COLO668 (cell line): Measurements from ENCODE around the gene DNAH6.
"Not testable (repeated sequence)": the region's sequence is repeated elsewhere in the genome, so short reads cannot be mapped to it uniquely, and the experiment has no call there.

Experiments used
- DNase-seq: peaks from one replicate; lab custom pipeline; 2025; ENCODE audit not compliant: unreplicated experiment; lab: John Stamatoyannopoulos, UW

Gene DNAH6, protein sequence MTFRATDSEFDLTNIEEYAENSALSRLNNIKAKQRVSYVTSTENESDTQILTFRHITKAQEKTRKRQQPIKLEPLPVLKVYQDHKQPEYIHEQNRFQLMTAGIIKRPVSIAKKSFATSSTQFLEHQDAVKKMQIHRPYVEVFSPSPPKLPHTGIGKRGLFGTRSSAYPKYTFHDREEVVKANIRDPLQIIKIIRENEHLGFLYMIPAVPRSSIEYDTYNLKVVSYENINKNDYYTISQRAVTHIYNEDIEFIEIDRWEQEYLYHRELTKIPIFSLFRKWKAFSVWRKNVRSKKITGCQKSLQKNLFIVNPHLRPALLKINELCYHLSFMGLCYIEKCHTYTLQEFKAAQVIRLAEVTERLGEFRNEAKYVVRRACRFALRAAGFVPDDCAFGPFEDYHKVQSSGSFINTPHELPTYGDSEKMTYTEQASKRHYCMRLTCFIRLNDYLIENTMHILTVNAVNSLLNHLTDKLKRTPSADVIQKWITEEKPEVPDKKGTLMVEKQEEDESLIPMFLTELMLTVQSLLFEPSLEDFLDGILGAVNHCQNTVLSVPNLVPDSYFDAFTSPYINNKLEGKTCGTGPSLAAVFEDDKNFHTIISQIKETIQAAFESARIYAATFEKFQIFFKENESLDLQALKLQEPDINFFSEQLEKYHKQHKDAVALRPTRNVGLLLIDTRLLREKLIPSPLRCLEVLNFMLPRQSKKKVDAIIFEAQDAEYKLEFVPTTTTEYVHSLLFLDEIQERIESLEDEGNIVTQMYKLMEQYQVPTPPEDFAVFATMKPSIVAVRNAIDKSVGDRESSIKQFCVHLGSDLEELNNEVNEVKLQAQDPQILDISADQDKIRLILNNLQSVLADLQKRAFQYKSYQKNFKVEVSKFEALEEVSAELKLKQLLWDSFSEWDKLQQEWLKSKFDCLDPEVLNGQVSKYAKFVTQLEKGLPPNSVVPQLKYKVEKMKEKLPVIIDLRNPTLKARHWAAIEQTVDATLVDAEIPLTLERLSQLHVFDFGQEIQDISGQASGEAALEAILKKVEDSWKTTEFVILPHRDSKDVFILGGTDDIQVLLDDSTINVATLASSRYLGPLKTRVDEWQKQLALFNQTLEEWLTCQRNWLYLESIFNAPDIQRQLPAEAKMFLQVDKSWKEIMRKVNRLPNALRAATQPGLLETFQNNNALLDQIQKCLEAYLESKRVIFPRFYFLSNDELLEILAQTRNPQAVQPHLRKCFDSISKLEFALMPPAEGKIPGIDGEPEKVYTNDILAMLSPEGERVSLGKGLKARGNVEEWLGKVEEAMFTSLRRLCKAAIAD (N-terminal part only)

DNA sequence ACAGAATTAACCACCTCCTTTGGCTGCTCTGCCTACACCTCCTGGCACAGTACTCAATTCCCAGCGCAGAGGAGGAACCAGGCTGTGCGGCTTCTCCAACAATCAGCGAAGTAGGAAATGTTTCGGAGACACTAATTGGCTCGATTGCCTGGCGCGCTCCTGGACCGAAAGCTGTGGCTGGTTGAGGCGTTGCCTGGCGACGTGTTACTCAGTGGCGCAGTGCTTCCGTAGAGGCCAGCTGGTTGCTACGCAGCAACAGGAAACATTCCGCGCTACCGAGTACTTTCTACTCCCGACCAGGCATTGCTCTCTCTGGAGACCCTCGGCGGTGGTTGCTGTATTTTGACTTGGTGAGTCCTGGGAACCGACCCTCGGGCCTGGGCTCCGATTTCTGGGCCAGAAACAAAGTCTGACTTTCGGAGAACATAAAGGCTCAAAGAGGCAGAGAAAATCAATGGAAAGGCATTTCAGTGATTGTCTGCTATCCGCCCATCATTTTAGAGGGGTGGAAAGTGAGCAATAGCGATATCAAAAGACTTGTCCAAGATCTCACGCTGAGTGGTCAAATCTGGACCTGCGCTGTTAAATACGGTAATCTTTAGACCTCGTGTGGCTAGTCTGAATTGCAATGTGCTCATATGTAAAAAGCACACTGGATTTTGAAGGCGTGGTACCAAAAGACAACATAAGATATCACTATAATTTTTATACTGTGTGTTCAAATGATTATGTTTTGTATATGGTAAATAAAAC is at the start of gene DNAH6:
Gene DNAH6, plus strand, starts transcription at position 265 of the 753 bp plus-strand sequence. CDS start 1,329 bp downstream, outside the sequence.
- peak; percentile 91 for DNase-seq

DNA sequence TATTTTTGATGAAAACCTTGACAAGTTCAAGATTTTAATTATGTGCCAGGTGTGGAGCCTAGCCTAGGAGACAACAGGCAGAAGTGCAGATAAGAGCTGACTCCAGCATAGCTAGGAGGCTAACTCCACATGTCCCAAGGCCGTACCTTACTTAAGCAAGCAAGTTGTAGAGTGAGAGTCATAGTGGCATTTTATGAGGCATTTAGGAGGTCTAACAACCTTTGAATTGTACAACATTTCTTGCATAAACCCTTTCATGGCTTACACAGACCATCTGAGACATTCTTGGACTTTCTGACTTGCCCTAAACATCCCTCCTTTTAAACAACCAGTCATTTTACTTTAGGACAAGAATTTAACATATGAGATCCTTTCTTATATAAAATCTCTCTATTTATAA is 48.9 kb upstream of the DNAH6 start:
- DNase-seq: no peak

DNA sequence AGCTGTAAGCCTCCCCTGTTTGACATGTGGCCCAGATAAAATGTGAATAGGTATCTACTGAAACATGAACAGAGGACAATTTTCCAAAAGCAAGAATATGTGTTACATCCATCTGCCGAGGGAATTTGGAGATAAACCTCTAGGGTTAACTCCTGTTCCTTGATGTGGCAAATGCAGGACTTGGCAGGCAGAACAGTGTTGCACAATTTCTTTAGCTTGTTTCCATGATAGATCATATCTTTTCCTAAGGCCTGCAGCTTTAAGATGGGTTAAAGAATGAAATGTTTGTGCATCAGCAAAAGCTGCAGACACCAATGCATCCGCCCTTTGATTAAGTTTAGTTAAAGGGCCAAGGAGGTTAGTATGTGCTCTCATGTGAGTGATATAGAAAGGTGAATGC is 43.9 kb upstream of the DNAH6 start:
- not testable (repeated sequence) for DNase-seq

DNA sequence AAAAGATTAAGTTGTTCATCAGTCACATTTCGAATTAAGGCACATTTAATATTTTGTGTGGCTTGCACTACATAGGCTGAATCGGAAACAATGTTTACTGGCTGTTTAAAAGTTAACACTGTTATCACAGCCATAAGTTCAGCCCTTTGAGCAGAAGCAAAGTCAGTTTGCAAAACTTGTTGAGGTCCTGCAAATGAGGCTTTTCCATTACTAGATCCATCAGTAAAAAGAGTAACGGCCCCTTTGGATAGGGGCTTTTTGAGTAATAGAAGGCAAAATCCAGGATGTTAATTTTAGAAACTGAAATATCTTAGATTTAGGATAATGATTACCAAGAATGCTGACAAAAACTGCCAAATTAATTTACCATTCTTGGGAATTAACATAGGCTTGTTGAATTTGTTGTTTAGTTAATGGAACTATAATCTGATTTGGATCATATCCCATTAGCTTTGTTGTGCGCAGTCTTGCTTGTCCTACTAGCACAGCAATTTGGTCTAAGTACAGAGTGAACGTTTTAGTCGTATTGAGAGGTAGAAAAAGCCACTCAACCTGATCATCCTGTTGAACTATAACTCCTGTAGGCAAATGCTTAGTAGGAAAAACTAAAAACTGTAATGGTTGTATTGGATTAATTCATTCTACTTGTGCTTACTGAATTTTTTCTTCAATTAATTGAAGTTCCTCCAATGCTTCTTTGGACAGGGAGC is 43.3 kb upstream of the DNAH6 start:
- DNase-seq: no peak

DNA sequence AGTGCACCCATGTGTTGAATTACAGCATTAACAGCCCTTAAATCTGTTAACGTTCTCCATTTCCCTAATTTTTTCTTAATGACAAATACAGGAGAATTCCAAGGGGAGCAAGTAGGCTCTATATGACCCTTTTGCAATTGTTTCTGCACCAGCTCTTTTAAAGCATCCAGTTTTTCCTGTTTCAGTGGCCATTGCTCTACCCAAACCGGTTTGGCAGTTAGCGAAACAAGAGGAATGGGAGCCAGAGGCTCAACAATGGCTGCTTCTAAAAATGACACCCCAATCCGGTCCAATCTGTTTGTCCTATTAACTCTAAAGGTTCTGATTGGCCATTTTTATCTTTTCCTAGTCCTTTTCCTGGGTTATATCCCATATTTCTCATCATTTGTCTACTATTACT is 42.1 kb upstream of the DNAH6 start:
- no peak for DNase-seq

DNA sequence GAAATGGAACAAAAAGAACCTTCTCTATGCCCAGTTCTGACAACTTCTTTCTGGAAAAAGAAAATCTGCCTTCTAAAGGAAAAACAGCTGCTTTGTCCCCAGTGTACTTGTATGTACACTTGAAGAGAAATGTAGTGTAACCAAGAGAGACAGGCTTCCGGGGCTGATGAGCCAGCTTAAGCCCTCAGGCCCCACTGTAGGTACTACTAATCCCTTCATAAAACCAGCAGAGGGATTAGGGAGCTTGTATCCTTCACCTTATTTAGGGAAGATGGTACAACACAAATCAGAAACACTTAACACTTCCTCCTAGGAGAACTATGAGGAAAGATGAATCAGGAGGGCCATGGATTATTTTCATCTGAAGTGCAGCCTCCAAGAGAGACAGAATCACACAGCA is 38.4 kb upstream of the DNAH6 start:
- DNase-seq: no peak

DNA sequence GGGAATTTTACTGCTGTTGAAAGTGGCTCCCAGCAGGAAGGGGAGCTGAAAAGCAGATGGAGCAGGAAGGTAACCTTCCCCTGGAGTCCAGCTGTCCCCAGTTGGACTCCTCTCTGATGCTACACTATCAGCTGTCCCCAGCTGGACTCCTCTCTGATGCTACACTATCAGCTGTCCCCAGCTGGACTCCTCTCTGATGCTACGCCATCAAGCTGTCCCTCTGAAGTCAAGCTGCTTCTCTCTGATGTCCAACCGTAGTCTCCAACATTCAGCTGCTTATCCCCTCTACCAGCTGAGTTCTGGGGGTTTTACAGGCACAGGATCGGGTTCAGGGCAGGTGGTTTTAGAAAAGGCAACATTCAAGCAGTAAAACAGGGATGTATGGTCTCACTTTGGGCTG is 37.4 kb upstream of the DNAH6 start:
- no peak for DNase-seq

DNA sequence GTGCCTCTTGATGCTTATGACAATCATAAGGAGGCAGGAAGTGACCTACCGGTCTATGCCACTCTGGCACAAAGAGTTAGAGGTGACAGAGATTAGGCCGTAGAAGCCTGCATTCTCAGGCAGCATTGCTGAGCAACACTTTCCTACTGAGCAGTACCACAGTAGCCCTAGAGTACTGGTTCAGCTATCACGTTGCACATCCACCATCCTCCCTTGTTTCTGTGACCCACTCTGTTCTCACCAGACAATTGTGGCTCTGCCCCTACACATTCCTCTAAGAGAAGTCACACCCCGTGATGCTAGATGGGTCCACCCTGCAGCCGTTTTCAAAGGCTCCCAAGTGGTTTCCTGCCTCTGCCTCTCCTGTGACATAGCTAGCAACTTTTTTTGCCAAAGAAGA is 34.6 kb upstream of the DNAH6 start:
- DNase-seq: no peak

DNA sequence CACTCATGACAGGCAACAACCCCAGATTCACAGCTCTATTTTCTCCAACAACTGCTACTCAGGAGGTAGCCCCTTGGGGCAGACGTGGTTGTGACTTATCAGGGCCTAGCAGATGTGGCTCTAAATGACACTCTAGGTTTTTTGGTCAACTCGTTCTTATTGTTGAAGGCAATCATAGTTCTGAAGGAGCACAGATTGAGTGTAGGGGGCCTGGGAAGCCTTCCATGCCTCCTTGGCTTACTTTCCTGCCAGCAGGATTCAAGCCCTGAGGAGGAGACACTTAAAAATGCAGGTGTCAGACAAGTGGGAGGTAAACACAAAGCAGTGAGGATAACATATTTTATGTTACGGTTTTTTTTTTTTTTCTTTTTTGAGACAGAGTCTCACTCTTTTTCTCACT is 33.7 kb upstream of the DNAH6 start:
- no peak for DNase-seq

DNA sequence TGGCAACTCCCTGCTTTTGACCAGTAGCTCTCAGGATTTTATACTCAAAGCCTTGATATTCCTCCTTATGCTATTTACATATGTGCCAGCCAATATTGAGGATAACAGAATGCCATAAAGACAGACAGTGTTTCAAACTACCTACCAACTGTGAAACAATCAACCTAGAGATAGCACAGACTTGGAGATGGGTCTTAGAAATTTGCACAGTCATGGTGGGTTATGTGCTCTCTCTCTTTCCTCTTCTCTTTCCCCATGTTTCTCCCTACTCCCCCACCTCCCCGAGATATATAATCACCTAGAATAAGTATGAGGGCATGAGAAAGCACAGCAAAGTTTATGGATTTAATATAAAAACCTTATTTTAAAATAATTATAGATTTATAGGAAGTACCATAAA is 33.0 kb upstream of the DNAH6 start:
- no peak for DNase-seq

DNA sequence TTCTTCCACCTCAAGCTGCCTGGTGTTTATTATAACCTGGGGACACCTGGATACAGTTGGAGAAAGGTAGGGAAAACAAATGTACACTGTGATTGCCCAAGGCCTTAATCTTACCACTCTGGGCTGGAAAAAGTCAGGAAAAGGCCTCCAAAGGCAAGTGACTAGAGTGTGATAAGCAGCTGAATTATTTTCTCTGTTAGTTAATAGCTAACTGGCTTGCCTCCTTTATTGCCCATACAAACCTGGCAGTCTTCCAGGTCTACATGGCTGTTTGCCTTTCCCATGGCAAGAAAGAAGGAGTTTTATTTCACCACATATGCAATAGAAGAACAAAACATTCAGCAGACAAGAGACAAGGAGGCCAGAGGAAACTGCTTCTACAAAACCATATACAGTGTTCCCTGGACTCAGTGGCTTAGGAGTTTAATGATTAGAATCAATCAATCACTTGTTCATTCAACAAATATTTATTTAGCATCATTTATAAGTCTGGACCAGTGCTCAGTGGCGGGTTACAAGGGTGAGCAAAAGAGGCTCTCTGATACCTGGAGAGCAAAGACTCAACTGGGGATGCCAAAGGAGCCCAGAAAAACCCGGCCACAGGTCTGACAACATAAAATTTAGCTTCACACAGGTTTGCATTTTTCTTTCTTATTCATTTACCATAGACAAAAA is 29.7 kb upstream of the DNAH6 start:
- DNase-seq: peak; percentile 66

DNA sequence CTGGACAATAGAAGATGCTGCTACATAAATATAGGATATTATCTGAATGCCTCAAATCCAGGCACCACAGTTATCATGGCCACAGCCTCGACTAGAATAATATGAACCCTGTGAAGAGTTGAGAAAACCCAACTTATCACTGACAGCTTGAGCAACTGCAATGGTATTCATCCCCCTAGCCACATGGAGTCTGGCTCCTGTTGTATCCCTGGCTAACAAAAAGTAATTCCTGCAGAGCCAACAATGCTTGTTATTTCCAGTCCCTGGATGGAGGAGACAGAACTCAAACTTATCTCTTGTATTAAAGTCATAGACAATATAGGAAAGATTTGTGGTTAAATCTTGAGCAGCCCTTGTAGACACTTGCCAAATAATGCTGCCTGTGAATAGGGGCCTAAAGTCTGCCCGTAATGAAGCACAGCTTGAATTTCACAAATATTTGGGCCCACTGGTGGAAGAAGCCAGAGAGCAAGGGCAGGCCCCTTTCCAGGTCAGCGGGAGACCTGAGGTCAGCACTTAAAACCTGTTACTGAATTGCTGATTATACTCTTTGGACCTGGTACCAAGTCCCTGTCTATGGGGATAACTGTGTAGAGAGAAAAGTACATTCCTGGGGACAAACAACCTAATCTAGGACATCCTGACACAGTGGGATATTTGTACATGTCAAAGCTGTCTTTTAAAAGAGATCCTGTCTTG is 28.9 kb upstream of the DNAH6 start:
- no peak for DNase-seq

DNA sequence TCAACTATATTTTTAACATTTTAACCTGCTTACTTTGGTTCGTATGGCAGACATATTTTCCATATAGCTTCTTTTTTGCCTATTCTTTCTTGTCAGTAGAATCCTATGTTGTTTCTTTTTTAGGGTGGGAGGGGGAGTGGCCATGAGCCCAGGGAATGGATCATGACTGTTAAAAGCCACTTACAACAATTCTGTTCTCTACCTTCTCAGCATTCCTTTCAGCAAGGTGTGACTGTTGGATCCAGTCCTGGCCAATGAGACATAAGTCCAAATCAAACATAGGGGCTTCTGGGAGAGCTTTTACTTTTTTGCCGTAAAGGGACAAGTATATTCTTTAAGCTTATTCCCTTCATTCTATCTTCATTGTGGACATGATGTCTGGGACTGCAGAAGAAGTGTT is 25.0 kb upstream of the DNAH6 start:
- DNase-seq: no peak

DNA sequence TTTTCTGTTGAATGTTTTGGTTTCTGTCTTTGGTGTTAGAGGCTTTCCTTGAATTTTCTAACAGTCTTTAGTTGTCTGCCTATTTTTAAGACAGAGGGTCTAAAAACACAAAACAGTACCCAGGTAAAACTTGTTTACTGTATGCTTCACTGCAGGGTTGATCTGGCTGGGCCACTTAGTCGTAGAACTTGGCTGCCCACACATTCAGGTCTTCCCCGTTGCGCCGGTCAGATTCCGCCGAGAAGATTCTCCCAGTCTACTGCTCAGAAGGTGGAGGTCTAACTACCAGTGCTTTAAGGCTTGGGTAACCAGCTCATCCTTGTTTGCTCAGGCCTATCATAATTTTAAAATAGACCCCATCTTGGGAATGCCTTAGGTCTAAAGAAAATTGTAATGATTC is 24.6 kb upstream of the DNAH6 start:
- no peak for DNase-seq

DNA sequence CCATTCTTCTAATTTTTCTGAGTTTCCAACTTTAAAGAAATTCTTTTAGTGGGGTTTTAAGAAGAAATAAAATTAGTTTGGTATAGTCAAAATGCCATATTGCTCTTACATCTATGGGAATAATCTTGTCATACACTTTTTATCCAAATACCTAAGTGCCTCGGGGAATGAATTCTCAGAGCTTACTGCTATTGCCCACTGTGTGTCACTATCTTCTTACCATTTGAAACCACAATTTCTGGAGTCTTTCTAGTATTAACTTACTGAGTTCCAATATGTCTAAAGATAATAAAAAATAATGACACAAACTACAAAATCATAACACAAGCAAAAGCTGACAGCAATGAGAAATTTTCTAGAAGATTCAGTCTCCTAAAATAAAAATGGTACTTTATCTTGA is 23.7 kb upstream of the DNAH6 start:
- no peak for DNase-seq

DNA sequence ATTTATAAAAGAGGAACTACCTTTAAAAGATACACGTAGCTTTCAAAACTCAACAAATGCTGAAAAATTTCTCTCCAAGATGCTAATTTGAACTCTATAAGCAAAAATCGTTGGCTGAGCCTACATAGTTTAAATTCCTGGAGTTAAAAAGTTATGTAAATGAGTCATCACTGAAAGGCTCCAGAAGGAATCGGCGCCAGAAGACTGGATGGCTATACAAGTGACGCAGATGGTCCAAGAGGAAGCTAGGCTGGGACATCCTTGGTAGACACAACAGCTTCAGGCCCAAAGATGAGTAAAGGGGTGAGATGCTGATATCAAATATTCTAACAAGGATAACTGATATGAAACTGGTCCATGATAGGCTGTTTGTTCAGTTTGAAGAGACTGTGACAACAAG is 22.8 kb upstream of the DNAH6 start:
- no peak for DNase-seq

DNA sequence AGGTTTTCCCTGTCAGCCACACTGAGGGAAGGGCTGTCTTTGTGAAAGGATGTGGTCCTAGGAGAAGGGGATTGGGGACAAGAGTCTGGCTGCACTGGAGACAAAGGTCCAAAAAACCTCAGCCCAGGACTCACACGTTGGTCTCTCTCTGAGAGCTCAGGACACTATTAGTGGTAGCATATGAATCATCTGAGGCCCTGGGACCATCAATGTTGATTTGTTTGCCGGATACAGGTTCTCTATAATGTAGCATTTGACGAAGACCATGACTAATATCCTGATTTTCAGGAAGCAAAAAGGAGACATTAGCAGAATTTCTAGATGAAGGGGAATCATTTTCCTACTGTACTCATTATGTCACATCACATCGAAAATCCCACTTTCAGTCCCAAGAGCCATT is 22.2 kb upstream of the DNAH6 start:
- no peak for DNase-seq

DNA sequence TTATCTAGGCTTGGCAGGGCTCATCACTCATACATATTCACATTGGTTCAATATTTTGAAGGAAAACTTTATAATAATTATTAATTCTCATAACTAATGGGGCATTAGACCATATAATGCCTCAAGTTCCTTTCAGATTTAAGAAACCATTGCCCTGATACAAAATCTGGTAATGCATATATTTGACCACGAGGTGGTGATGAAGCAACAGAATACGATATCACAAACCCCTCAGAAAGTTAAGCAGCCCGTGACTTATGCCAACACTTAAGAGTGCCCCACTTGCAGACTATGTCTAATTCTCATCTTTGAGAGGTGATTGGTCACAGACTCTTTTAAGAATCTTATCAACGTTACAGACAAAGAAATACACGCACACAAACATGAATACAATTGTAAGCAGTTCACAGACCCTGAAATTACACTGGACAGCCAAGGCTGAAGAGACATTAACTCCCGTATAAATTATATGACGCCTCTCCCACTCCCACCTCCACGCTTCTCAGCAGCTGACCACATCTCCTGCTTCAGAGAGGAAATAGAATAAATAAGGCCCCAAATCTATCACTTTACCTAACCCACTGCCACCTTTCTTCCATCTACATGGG is 20.7 kb upstream of the DNAH6 start:
- peak; percentile 6 for DNase-seq
